Neural cell (in vitro differentiated cells): ENCODE data around the gene HNRNPH2. TPM values are rescaled to one million over a fixed set of nuclear protein-coding genes. Genes with fewer than 3 reads are reported as not detected.

ENCODE experiments used
- H2AFZ ChIP-seq: fragments of 200-600, 300-800 bp; sonication (generic), shearing (Covaris generic); 2 replicates; pipeline ENCODE4 v1.6.0; 2014; ENCODE audit warnings: low read depth, mild to moderate bottlenecking, antibody characterized with exemption, low read length, moderate library complexity
- H3F3A ChIP-seq: fragments of 200-600 bp; shearing (Covaris generic); 2 replicates; pipeline ENCODE4 v1.6.1; 2016; ENCODE audit warnings: mild to moderate bottlenecking, moderate library complexity, mixed read lengths, antibody characterized with exemption, low read length; ENCODE audit not compliant: insufficient read depth, poor library complexity, severe bottlenecking
- H3K27ac ChIP-seq: fragments of 200-600, 300-800 bp; sonication (generic), shearing (Covaris generic); 2 replicates; pipeline ENCODE4 v1.5.1; 2014; ENCODE audit warnings: mild to moderate bottlenecking, low read length, moderate library complexity
- H3K27me3 ChIP-seq: fragments of 300-800, 200-600 bp; sonication (generic), shearing (Covaris generic); 2 replicates; pipeline ENCODE4 v1.6.0; 2014; ENCODE audit warnings: mild to moderate bottlenecking, low read depth, low read length, moderate library complexity; ENCODE audit not compliant: insufficient read depth
- H3K36me3 ChIP-seq: fragments of 300-800, 200-600 bp; sonication (generic), shearing (Covaris generic); 2 replicates; pipeline ENCODE4 v1.5.1; 2014; ENCODE audit warnings: mild to moderate bottlenecking, antibody characterized with exemption, low read length, moderate library complexity; ENCODE audit not compliant: insufficient read depth
- H3K4me2 ChIP-seq: fragments of 300-800, 200-600 bp; sonication (generic), shearing (Covaris generic); 2 replicates; pipeline ENCODE4 v1.6.0; 2014; ENCODE audit warnings: mild to moderate bottlenecking, low read length
- H3K4me3 ChIP-seq: fragments of 300-800, 200-600 bp; sonication (generic), shearing (Covaris generic); 2 replicates; pipeline ENCODE4 v1.5.1; 2014; ENCODE audit warnings: mild to moderate bottlenecking, low read length, moderate library complexity
- H3K79me2 ChIP-seq: fragments of 200-600 bp; shearing (Covaris generic); replicated peaks from 2 replicates; pipeline ENCODE4 v1.6.0; 2014; ENCODE audit warnings: mild to moderate bottlenecking, low read length, moderate library complexity; ENCODE audit not compliant: insufficient read depth
- H3K9ac ChIP-seq: fragments of 300-800, 200-600 bp; sonication (generic), shearing (Covaris generic); 2 replicates; pipeline ENCODE4 v1.6.1; 2016; ENCODE audit warnings: mild to moderate bottlenecking, low read length, mixed read lengths
- H3K9me2 ChIP-seq: fragments of 200-600 bp; shearing (Covaris generic); 2 replicates; pipeline ENCODE4 v1.6.1; 2016; ENCODE audit warnings: mild to moderate bottlenecking, low read length, mixed read lengths; ENCODE audit not compliant: insufficient read depth
- H3K9me3 ChIP-seq: fragments of 200-600, 300-800 bp; sonication (generic), shearing (Covaris generic); 2 replicates; pipeline ENCODE4 v1.6.1; 2016; ENCODE audit warnings: mild to moderate bottlenecking, mixed run types, low read length, moderate library complexity, mixed read lengths
- H4K20me1 ChIP-seq: fragments of 200-600 bp; shearing (Covaris generic); 2 replicates; pipeline ENCODE4 v1.6.1; 2016; ENCODE audit warnings: mild to moderate bottlenecking, mixed run types; ENCODE audit not compliant: insufficient read depth
- EP300 ChIP-seq: fragments of 450-650 bp; conservative IDR thresholded peaks from 2 replicates; pipeline ENCODE4 v1.6.1; 2014; ENCODE audit warnings: antibody characterized with exemption, mild to moderate bottlenecking, moderate library complexity; ENCODE audit not compliant: poor library complexity, severe bottlenecking
- EZH2 ChIP-seq: fragments of 200-600, 300-800 bp; shearing (Covaris generic), sonication (generic); IDR thresholded peaks from 2 replicates; pipeline ENCODE4 v1.6.1; 2014; ENCODE audit warnings: antibody characterized with exemption, low read length, borderline replicate concordance, mild to moderate bottlenecking; ENCODE audit not compliant: insufficient read depth, poor library complexity, severe bottlenecking
- MXI1 ChIP-seq: fragments of 450-650 bp; conservative IDR thresholded peaks from 2 replicates; pipeline ENCODE4 v1.6.1; 2014; ENCODE audit warnings: antibody characterized with exemption, mild to moderate bottlenecking; ENCODE audit not compliant: poor library complexity, severe bottlenecking
- POLR2AphosphoS5 ChIP-seq: IDR thresholded peaks from 2 replicates; pipeline ENCODE4 v1.6.1; 2012
- RAD21 ChIP-seq: fragments of 450-650 bp; conservative IDR thresholded peaks from 2 replicates; pipeline ENCODE4 v1.6.1; 2014; ENCODE audit warnings: antibody characterized with exemption, mild to moderate bottlenecking, moderate library complexity
- SMC3 ChIP-seq: fragments of 450-650 bp; conservative IDR thresholded peaks from 2 replicates; pipeline ENCODE4 v1.6.1; 2014; ENCODE audit warnings: antibody characterized with exemption, mild to moderate bottlenecking, moderate library complexity; ENCODE audit not compliant: poor library complexity
- TAF1 ChIP-seq: IDR thresholded peaks from 2 replicates; pipeline ENCODE4 v1.6.1; 2012; ENCODE audit warnings: low read depth
- polyA plus RNA-seq: library from polyadenylated mRNA; depleted of rRNA; stranded (reverse); fragments of >200 nt; gene quantifications from 2 replicates; pipeline ENCODE4 v1.2.3, GENCODE V29; 2014
- TF ChIP-seq, protein P1 (sequence below): IDR thresholded peaks from 2 replicates; pipeline ENCODE4 v1.6.1; 2012; ENCODE audit warnings: borderline replicate concordance
- TF ChIP-seq, protein P2 (sequence below): fragments of 450-650 bp; IDR thresholded peaks from 2 replicates; pipeline ENCODE4 v1.5.1; 2014; ENCODE audit warnings: antibody characterized with exemption, mild to moderate bottlenecking, moderate library complexity; ENCODE audit not compliant: poor library complexity, severe bottlenecking

HNRNPH2 gene
- polyA plus RNA-seq, 1 donor from 2014 or later, result 167 TPM

DNA sequence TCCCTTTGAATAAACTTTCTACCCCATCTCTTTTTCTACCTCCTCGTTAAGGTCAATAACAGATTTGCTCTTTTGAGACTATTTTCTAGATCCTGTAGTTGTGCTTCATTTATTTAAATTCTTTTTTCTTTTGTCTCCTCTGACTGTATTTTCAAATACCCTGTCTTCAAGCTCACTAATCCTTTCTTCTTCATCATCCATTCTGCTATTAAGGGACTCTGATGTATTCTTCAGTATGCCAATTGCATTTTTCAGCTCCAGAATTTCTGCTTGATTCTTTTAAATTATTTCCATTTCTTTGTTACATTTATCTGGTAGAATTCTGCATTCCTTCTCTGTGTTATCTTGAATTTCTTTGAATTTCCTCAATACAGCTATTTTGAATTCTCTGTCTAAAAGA lies 41.3 kb downstream of the HNRNPH2 start:
- Histone ChIP-seq H4K20me1 (no peaks in the 10 kb centered on the region), H2AFZ (no peak overlapping the region), H3K79me2 (no peaks in the 10 kb centered on the region), H3K36me3 (no peaks in the 10 kb centered on the region), H3K9me2 (no peaks in the 10 kb centered on the region), H3K4me3 (no peak overlapping the region), H3K4me2 (no peak overlapping the region), H3K9ac (no peak overlapping the region), H3K27ac (no peak overlapping the region), H3K27me3 (no peaks in the 10 kb centered on the region), H3K9me3 (no peaks in the 10 kb centered on the region), H3F3A (no peaks in the 10 kb centered on the region)
- no peak for TF ChIP-seq EZH2
- TF ChIP-seq SMC3, result no peak
- no peak for TF ChIP-seq MXI1
- TF ChIP-seq TAF1, result no peak
- TF ChIP-seq, protein P1, sequence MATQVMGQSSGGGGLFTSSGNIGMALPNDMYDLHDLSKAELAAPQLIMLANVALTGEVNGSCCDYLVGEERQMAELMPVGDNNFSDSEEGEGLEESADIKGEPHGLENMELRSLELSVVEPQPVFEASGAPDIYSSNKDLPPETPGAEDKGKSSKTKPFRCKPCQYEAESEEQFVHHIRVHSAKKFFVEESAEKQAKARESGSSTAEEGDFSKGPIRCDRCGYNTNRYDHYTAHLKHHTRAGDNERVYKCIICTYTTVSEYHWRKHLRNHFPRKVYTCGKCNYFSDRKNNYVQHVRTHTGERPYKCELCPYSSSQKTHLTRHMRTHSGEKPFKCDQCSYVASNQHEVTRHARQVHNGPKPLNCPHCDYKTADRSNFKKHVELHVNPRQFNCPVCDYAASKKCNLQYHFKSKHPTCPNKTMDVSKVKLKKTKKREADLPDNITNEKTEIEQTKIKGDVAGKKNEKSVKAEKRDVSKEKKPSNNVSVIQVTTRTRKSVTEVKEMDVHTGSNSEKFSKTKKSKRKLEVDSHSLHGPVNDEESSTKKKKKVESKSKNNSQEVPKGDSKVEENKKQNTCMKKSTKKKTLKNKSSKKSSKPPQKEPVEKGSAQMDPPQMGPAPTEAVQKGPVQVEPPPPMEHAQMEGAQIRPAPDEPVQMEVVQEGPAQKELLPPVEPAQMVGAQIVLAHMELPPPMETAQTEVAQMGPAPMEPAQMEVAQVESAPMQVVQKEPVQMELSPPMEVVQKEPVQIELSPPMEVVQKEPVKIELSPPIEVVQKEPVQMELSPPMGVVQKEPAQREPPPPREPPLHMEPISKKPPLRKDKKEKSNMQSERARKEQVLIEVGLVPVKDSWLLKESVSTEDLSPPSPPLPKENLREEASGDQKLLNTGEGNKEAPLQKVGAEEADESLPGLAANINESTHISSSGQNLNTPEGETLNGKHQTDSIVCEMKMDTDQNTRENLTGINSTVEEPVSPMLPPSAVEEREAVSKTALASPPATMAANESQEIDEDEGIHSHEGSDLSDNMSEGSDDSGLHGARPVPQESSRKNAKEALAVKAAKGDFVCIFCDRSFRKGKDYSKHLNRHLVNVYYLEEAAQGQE, result no peak
- TF ChIP-seq, protein P2, sequence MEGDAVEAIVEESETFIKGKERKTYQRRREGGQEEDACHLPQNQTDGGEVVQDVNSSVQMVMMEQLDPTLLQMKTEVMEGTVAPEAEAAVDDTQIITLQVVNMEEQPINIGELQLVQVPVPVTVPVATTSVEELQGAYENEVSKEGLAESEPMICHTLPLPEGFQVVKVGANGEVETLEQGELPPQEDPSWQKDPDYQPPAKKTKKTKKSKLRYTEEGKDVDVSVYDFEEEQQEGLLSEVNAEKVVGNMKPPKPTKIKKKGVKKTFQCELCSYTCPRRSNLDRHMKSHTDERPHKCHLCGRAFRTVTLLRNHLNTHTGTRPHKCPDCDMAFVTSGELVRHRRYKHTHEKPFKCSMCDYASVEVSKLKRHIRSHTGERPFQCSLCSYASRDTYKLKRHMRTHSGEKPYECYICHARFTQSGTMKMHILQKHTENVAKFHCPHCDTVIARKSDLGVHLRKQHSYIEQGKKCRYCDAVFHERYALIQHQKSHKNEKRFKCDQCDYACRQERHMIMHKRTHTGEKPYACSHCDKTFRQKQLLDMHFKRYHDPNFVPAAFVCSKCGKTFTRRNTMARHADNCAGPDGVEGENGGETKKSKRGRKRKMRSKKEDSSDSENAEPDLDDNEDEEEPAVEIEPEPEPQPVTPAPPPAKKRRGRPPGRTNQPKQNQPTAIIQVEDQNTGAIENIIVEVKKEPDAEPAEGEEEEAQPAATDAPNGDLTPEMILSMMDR, result no peak
- TF ChIP-seq RAD21, result no peak
- TF ChIP-seq EP300, result no peak
- no peak for TF ChIP-seq POLR2AphosphoS5

DNA sequence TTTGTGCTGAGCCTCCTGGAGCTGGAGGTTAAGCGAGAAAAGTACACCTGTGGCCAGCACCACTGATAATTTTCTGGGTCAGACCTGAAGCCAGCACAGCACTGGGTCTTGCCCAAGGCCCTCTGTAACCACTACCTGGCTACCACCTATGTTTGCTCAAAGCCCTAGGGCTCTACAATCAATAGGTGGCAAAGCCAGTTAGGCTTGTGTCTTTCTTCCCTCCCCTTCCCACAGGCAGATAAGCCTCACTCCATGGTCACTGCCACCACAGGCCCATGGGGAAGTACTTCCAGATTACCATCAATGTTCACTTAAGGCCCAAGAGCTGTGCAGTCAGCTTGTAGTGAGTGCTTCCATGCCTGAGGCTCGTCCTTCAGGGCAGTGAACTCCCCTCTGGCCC lies 42.1 kb downstream of the HNRNPH2 start:
- no peak overlapping the region for H3K9ac ChIP-seq
- H3K4me2 ChIP-seq, result no peak overlapping the region
- no peaks in the 10 kb centered on the region for H3K79me2 ChIP-seq
- no peaks in the 10 kb centered on the region for H3K36me3 ChIP-seq
- no peaks in the 10 kb centered on the region for H3K9me2 ChIP-seq
- H3K27ac ChIP-seq, result no peak overlapping the region
- H3F3A ChIP-seq, result no peaks in the 10 kb centered on the region
- TF ChIP-seq, protein P2, result no peak
- no peak for TF ChIP-seq SMC3
- no peak for TF ChIP-seq POLR2AphosphoS5
- no peak for TF ChIP-seq EZH2
- TF ChIP-seq TAF1, result no peak
- TF ChIP-seq MXI1, result no peak
- TF ChIP-seq RAD21, result no peak
- TF ChIP-seq, protein P1, result no peak
- TF ChIP-seq EP300, result no peak
- H3K27me3 ChIP-seq, result no peaks in the 10 kb centered on the region
- no peak overlapping the region for H2AFZ ChIP-seq
- H3K4me3 ChIP-seq, result no peak overlapping the region
- H3K9me3 ChIP-seq, result no peaks in the 10 kb centered on the region
- no peaks in the 10 kb centered on the region for H4K20me1 ChIP-seq
